ENCODE results near the gene KIF20B. TPM values are rescaled to one million over a fixed set of nuclear protein-coding genes. Genes with fewer than 3 reads are reported as not detected.
A peak's percentile ranks its signal among the peaks of the same experiment; 100 is the strongest.

KIF20B gene
- total RNA-seq, 1 experiment from 2014 or later: 22.1 TPM

DNA sequence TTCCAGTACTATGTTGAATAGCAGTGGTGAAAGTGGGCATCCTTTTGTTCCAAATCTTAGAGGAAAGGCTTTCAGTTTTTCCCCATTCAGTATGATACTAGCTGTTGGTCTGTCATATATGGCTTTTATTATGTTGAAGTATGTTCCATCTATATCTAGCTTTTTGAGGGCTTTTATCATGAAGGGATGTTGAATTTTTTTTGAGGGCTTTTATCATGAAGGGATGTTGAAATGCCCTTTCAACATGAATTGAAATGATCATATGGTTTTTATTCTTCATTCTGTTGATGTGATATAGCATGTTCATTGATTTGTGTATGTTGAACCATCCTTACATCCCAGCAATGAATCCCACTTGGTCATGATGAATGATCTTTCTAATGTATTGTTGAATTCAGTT lies 75.3 kb downstream of the KIF20B start:
- H3K36me3 ChIP-seq (replicated peaks; ENCODE audit: control insufficient read depth, insufficient read depth, low read length): peaks cover 4% of the 10 kb centered on the region
- no peak for DNase-seq
- H3K27me3 ChIP-seq (ENCODE audit: control insufficient read depth, insufficient read depth, low read length): no peaks in the 10 kb centered on the region

GRCh38 chr10:89782470-89782869 lies 81.1 kb downstream of the KIF20B start:
- H3K27me3 ChIP-seq (ENCODE audit: control insufficient read depth, insufficient read depth, low read length): no peaks in the 10 kb centered on the region
- peaks cover 2% of the 10 kb centered on the region; the same call in 1 of the 2 replicates for H3K36me3 ChIP-seq (replicated peaks; ENCODE audit: control insufficient read depth, insufficient read depth, low read length)
- H3K4me3 ChIP-seq (ENCODE audit: insufficient read depth, low read depth, low read length): no peak overlapping the region
- no peak for DNase-seq

More for the DNA sequence above, 75.3 kb downstream of the KIF20B start:
- H3K4me3 ChIP-seq (ENCODE audit: insufficient read depth, low read depth, low read length): no peak overlapping the region

- Histone ChIP-seq H3K27me3 (ENCODE audit: control insufficient read depth, insufficient read depth, low read length) (no peaks in the 10 kb centered on the region), H3K36me3 (replicated peaks; ENCODE audit: control insufficient read depth, insufficient read depth, low read length) (peaks cover 2% of the 10 kb centered on the region; the same call in 1 of the 2 replicates), H3K4me3 (ENCODE audit: insufficient read depth, low read depth, low read length) (no peak overlapping the region)
- DNase-seq: no peak
These were observed 82.0 kb downstream of the KIF20B start for GRCh38 chr10:89783406-89783805.

- no peak for DNase-seq
- Histone ChIP-seq H3K4me3 (ENCODE audit: insufficient read depth, low read depth, low read length) (no peak overlapping the region), H3K36me3 (replicated peaks; ENCODE audit: control insufficient read depth, insufficient read depth, low read length) (peaks cover 2% of the 10 kb centered on the region; the same call in 1 of the 2 replicates), H3K27me3 (ENCODE audit: control insufficient read depth, insufficient read depth, low read length) (no peaks in the 10 kb centered on the region)
These were observed 83.7 kb downstream of the KIF20B start for GRCh38 chr10:89785095-89785494.

- Histone ChIP-seq H3K27me3 (ENCODE audit: control insufficient read depth, insufficient read depth, low read length) (no peaks in the 10 kb centered on the region), H3K36me3 (replicated peaks; ENCODE audit: control insufficient read depth, insufficient read depth, low read length) (no peaks in the 10 kb centered on the region), H3K4me3 (ENCODE audit: insufficient read depth, low read depth, low read length) (no peak overlapping the region)
- no peak for DNase-seq
These were observed 87.9 kb downstream of the KIF20B start for GRCh38 chr10:89789188-89789877.

GRCh38 chr10:89792187-89792586 lies 90.8 kb downstream of the KIF20B start:
- no peak for DNase-seq
- no peaks in the 10 kb centered on the region for H3K36me3 ChIP-seq (replicated peaks; ENCODE audit: control insufficient read depth, insufficient read depth, low read length)
- H3K27me3 ChIP-seq (ENCODE audit: control insufficient read depth, insufficient read depth, low read length): no peaks in the 10 kb centered on the region
- no peak overlapping the region for H3K4me3 ChIP-seq (ENCODE audit: insufficient read depth, low read depth, low read length)

DNA sequence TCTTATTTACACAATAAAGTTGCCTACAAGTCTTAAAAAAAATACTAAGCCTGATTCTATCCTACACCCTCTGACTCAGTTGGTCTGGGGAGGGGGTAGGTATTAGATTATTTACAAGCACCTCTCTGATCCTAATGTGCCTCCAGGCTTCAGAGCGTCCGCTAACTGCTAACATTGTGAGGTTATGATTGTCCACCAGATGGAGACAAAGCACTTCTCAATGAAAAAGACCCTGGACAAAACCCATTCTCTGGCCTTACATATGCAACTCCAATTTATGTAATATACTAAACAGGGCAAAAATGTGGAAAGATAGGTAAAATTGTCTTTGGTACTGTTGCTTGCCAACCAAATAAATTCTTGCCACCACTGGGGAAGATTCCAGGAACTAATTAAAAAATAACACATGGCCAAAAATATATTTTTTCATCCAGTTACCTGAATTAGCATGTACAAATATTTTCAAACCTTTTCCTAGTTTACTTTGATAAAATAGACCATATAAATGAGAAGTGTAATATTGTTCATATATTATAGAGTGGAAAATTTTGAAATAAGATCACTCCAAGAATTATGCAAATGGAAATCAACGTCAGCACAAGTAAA lies 92.4 kb downstream of the KIF20B start:
- H3K27me3 ChIP-seq (ENCODE audit: control insufficient read depth, insufficient read depth, low read length): no peaks in the 10 kb centered on the region
- peak; percentile 17 for DNase-seq
- H3K4me3 ChIP-seq (ENCODE audit: insufficient read depth, low read depth, low read length): no peak overlapping the region
- no peaks in the 10 kb centered on the region for H3K36me3 ChIP-seq (replicated peaks; ENCODE audit: control insufficient read depth, insufficient read depth, low read length)

DNA sequence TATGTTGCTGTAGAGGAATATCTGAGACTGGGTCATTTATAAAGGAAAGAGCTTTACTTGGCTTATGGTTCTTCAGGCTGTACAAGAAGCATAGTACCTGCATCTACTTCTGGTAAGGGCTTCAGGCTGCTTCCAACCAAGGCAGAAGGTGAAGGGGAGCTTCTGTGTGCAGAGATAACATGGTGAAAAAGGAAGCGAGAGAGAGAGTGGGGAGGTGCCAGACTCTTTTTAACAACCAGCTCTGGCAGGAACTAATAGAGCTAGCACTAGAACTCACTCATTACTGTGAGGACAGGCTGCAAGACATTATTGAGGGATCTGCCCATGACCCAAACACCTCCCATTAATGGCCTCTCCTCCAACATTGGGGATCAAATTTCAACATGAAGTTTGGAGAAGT lies 94.5 kb downstream of the KIF20B start:
- no peak overlapping the region for H3K4me3 ChIP-seq (ENCODE audit: insufficient read depth, low read depth, low read length)

GRCh38 chr10:89798092-89798491 lies 96.7 kb downstream of the KIF20B start:
- H3K27me3 ChIP-seq (ENCODE audit: control insufficient read depth, insufficient read depth, low read length): no peaks in the 10 kb centered on the region
- no peak for DNase-seq
- no peak overlapping the region for H3K4me3 ChIP-seq (ENCODE audit: insufficient read depth, low read depth, low read length)
- no peaks in the 10 kb centered on the region for H3K36me3 ChIP-seq (replicated peaks; ENCODE audit: control insufficient read depth, insufficient read depth, low read length)

More for the DNA sequence above, 94.5 kb downstream of the KIF20B start:
- no peak for DNase-seq
- H3K27me3 ChIP-seq (ENCODE audit: control insufficient read depth, insufficient read depth, low read length): no peaks in the 10 kb centered on the region
- H3K36me3 ChIP-seq (replicated peaks; ENCODE audit: control insufficient read depth, insufficient read depth, low read length): no peaks in the 10 kb centered on the region

- H3K36me3 ChIP-seq (replicated peaks; ENCODE audit: control insufficient read depth, insufficient read depth, low read length): no peaks in the 10 kb centered on the region
These were observed 98.2 kb downstream of the KIF20B start for GRCh38 chr10:89799573-89799972.

DNA sequence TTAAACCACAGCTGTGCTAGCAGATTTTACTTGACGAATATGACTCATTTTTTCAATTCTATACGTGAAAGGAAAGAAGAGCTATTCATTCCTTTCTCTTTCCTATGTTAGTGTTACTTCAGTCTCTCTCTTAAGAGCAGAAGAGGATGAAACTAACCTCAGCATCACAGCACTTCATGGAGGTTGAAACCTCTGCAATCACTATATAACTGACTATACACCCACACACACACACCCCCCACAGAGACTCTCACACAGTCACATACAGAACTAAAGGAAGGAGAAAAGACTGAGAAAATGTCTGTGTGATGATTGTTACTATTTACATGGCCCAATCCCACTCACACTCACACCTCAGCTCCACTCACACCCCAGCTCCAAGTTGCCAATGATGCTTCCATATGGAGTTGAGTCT lies 104.2 kb downstream of the KIF20B start:
- Histone ChIP-seq H3K27me3 (ENCODE audit: control insufficient read depth, insufficient read depth, low read length) (no peaks in the 10 kb centered on the region), H3K4me3 (ENCODE audit: insufficient read depth, low read depth, low read length) (no peak overlapping the region), H3K36me3 (replicated peaks; ENCODE audit: control insufficient read depth, insufficient read depth, low read length) (no peaks in the 10 kb centered on the region)
- no peak for DNase-seq

More at GRCh38 chr10:89799573-89799972, 98.2 kb downstream of the KIF20B start:
- DNase-seq: no peak
- no peaks in the 10 kb centered on the region for H3K27me3 ChIP-seq (ENCODE audit: control insufficient read depth, insufficient read depth, low read length)
- H3K4me3 ChIP-seq (ENCODE audit: insufficient read depth, low read depth, low read length): no peak overlapping the region

DNA sequence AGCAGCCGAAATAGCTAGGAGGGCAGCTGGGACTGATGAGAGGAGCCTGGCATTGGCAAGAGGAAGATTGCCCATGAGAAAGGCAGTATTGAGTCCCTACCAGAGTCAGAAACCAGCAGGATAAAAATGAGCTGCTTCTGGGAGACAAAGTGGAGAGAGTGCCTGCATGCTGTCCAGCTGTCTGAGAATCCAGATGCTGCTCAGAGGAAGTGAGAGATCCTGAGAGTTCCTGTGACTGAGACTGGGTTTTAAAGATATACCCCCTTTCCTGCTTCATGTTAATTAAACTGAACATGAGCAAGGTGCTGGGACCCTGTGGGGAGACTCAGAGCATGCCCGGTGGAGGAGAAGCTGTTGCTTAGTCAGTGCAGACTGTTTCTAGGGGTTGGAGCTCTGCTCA lies 107.5 kb downstream of the KIF20B start:
- no peak for DNase-seq
- Histone ChIP-seq H3K27me3 (ENCODE audit: control insufficient read depth, insufficient read depth, low read length) (no peaks in the 10 kb centered on the region), H3K36me3 (replicated peaks; ENCODE audit: control insufficient read depth, insufficient read depth, low read length) (no peaks in the 10 kb centered on the region), H3K4me3 (ENCODE audit: insufficient read depth, low read depth, low read length) (no peak overlapping the region)

DNA sequence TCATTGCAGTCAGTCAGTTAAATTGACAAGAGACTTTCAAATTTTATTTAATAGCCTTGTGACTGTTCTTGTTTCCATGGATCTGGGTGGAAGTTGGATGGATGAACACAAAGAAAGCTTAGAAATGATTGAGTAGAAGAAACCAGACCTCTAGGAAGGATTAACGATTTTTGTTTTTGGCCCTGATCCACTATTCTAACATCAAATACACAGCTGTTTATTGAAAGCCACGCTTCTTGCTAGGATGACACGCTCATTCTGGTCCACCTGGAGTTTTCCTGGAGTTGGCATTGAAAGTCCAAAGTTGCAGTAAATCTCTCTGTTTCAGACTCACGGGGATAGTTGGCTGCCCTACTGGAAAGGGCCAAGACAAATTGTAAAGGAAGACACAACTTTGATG lies 108.4 kb downstream of the KIF20B start:
- H3K36me3 ChIP-seq (replicated peaks; ENCODE audit: control insufficient read depth, insufficient read depth, low read length): no peaks in the 10 kb centered on the region
- H3K27me3 ChIP-seq (ENCODE audit: control insufficient read depth, insufficient read depth, low read length): no peaks in the 10 kb centered on the region
- DNase-seq: no peak
- no peak overlapping the region for H3K4me3 ChIP-seq (ENCODE audit: insufficient read depth, low read depth, low read length)

DNA sequence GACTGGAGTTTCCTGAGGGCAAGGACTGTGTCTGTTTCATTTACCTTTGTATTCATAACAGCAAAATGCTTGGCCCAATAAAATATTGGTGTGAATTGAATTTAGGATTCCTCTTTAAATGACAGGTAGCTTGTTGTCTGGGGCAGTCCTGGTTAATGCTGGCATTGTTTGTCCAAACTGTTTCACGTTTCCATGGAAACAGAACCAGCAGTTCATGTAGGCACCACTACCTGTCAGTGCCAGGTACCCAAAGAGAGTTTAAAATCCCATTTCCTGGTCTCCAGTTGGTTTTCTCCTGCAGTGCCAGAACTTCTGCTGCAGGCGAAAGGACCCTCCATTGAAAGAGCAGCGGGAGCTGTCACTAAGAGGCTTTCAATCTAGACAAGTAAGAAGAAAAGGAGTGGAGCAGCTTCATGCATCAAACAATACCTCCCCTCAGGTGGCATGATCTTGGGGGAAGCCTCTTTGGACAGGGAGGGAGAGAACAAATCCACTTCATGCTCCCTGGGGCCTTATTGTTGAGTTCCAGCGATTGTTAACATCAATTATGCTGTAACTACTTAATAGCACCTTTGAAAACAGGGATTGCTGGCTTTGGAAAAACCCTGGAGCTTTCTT lies 109.6 kb downstream of the KIF20B start:
- Histone ChIP-seq H3K36me3 (replicated peaks; ENCODE audit: control insufficient read depth, insufficient read depth, low read length) (no peaks in the 10 kb centered on the region), H3K4me3 (ENCODE audit: insufficient read depth, low read depth, low read length) (no peak overlapping the region), H3K27me3 (ENCODE audit: control insufficient read depth, insufficient read depth, low read length) (no peaks in the 10 kb centered on the region)
- no peak for DNase-seq

GRCh38 chr10:89813546-89813945 lies 112.2 kb downstream of the KIF20B start:
- no peak for DNase-seq
- H3K36me3 ChIP-seq (replicated peaks; ENCODE audit: control insufficient read depth, insufficient read depth, low read length): no peaks in the 10 kb centered on the region
- H3K4me3 ChIP-seq (ENCODE audit: insufficient read depth, low read depth, low read length): no peak overlapping the region
- no peaks in the 10 kb centered on the region for H3K27me3 ChIP-seq (ENCODE audit: control insufficient read depth, insufficient read depth, low read length)
